ENCODE results near the gene TXN2.
"Not testable (repeated sequence)": the region's sequence is repeated elsewhere in the genome, so short reads cannot be mapped to it uniquely, and the experiment has no call there.

TXN2 gene

GRCh38 chr22:36455571-36456463 is 25.6 kb downstream of the TXN2 start:
- DNase-seq (ENCODE audit: low spot score) = no peak

- peak; percentile 74 for DNase-seq (ENCODE audit: low spot score)
Measured at GRCh38 chr22:36454916-36455570, 26.4 kb downstream of the TXN2 start.

GRCh38 chr22:36453855-36454378 is 27.5 kb downstream of the TXN2 start:
- no peak for DNase-seq (ENCODE audit: low spot score)

GRCh38 chr22:36452978-36453607 is 28.3 kb downstream of the TXN2 start:
- not testable (repeated sequence) for DNase-seq (ENCODE audit: low spot score)

- DNase-seq (ENCODE audit: low spot score) = no peak
Measured at GRCh38 chr22:36452250-36452977, 29.0 kb downstream of the TXN2 start.

- not testable (repeated sequence) for DNase-seq (ENCODE audit: low spot score)
Measured at GRCh38 chr22:36450923-36451322, 30.5 kb downstream of the TXN2 start.

GRCh38 chr22:36449596-36450175 is 31.8 kb downstream of the TXN2 start:
- no peak for DNase-seq (ENCODE audit: low spot score)

- DNase-seq (ENCODE audit: low spot score) = no peak
Measured at GRCh38 chr22:36447632-36448031, 33.8 kb downstream of the TXN2 start.

- DNase-seq (ENCODE audit: low spot score) = no peak
Measured at GRCh38 chr22:36445158-36445668, 36.2 kb downstream of the TXN2 start.

GRCh38 chr22:36443198-36443770 is 38.2 kb downstream of the TXN2 start:
- no peak for DNase-seq (ENCODE audit: low spot score)

- no peak for DNase-seq (ENCODE audit: low spot score)
Measured at GRCh38 chr22:36442506-36443197, 38.8 kb downstream of the TXN2 start.

GRCh38 chr22:36440429-36441002 is 40.9 kb downstream of the TXN2 start:
- DNase-seq (ENCODE audit: low spot score) = no peak

- DNase-seq (ENCODE audit: low spot score) = peak; percentile 83
Measured at GRCh38 chr22:36439481-36440271, 41.8 kb downstream of the TXN2 start.

- no peak for DNase-seq (ENCODE audit: low spot score)
Measured at GRCh38 chr22:36435516-36436415, 45.7 kb downstream of the TXN2 start.

- no peak for DNase-seq (ENCODE audit: low spot score)
Measured at GRCh38 chr22:36433318-36434231, 47.9 kb downstream of the TXN2 start.

- no peak for DNase-seq (ENCODE audit: low spot score)
Measured at GRCh38 chr22:36432592-36433317, 48.7 kb downstream of the TXN2 start.

Data from COLO829 (cell line).